ENCODE results near the gene DHCR24.
"Not testable (repeated sequence)": the region's sequence is repeated elsewhere in the genome, so short reads cannot be mapped to it uniquely, and the experiment has no call there.

Gene DHCR24

GRCh38 chr1:54922040-54922761 is 35.2 kb upstream of the DHCR24 start:
- Histone ChIP-seq H3K9me2 (replicated peaks; ENCODE audit: low read depth, low read length) (no peaks in the 10 kb centered on the region), H3F3A (ENCODE audit: low read depth) (no peaks in the 10 kb centered on the region), H3K4me2 (ENCODE audit: low read depth, low read length, poor library complexity, severe bottlenecking) (no peak overlapping the region), H3K9ac (ENCODE audit: low read depth, low read length, poor library complexity, severe bottlenecking) (no peak overlapping the region), H3K27me3 (ENCODE audit: insufficient read depth, low read length, poor library complexity, severe bottlenecking) (no peaks in the 10 kb centered on the region), H3K36me3 (ENCODE audit: insufficient read depth, low read length) (no peaks in the 10 kb centered on the region), H3K4me3 (ENCODE audit: low read length, poor library complexity, severe bottlenecking) (no peak overlapping the region), H4K20me1 (ENCODE audit: insufficient read depth, low read length, poor library complexity, severe bottlenecking) (no peaks in the 10 kb centered on the region), H3K9me3 (ENCODE audit: insufficient read depth, low read depth, low read length) (no peaks in the 10 kb centered on the region), H3K4me1 (ENCODE audit: insufficient read depth, low read length, poor library complexity, severe bottlenecking) (no peaks in the 10 kb centered on the region), H2AFZ (ENCODE audit: low read length) (no peak overlapping the region), H3K79me2 (ENCODE audit: insufficient read depth, low read length) (no peaks in the 10 kb centered on the region)
- no peak for TF ChIP-seq EZH2phosphoT487 (IDR thresholded peaks at IDR 0.05; ENCODE audit: borderline replicate concordance)

DNA sequence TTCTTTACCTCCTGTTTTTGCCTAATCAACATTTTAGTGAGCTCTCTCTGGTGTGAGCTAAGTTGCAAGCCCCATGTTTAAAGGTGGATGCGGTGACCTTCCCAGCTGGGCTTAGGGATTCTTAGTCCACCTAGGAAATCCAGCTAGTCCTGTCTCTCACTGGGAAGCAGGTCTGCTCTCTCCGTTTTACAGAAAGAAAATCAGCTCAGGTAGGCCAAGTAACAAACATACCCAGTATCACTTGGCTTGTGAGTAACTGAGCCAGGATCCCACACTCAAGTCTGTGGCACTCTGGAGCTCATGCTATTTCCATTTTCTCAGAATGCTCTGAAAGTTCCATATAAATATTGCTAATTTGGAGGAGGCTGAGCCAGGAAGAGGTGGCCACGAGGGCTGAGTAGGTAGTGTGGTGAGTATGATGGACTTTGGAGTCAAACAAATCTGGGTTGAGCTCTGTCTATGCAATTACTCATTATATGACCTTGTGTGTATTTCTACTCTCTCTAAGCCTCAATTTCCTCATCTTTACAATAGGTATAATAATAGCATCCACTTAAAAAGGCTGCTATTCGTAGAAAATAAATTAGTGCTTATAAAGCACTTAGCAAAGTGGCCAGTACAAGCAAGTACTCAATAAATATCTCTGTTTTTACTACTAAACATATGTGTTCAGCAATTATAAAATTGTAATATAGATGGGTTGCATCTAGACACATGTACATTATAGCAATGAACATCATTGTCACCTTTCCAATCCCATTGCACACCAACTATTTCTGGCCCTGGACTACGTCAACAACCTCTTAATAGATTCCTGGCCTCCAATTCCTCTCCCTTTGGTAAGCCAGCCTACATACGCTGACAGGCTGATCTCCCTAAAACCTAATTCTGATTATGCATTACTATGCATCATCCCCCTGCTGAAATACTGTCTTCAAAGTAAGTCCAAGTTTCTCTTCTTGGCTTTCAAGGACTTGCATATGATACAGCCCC is 32.7 kb upstream of the DHCR24 start:
- no peak overlapping the region for H3K4me3 ChIP-seq (ENCODE audit: low read length, poor library complexity, severe bottlenecking)
- TF ChIP-seq EZH2phosphoT487 (IDR thresholded peaks at IDR 0.05; ENCODE audit: borderline replicate concordance) (no peak), CTCF (conservative IDR thresholded peaks at IDR 0.05; ENCODE audit: low read length) (no peak)
- H3K9ac ChIP-seq (ENCODE audit: low read depth, low read length, poor library complexity, severe bottlenecking) = no peak overlapping the region
- no peaks in the 10 kb centered on the region for H3K36me3 ChIP-seq (ENCODE audit: insufficient read depth, low read length)
- H4K20me1 ChIP-seq (ENCODE audit: insufficient read depth, low read length, poor library complexity, severe bottlenecking) = no peaks in the 10 kb centered on the region
- H3K9me2 ChIP-seq (replicated peaks; ENCODE audit: low read depth, low read length) = no peaks in the 10 kb centered on the region
- no peak overlapping the region for H3K4me2 ChIP-seq (ENCODE audit: low read depth, low read length, poor library complexity, severe bottlenecking)
- H3K4me1 ChIP-seq (ENCODE audit: insufficient read depth, low read length, poor library complexity, severe bottlenecking) = no peaks in the 10 kb centered on the region
- no peaks in the 10 kb centered on the region for H3K79me2 ChIP-seq (ENCODE audit: insufficient read depth, low read length)
- H3F3A ChIP-seq (ENCODE audit: low read depth) = no peaks in the 10 kb centered on the region
- H2AFZ ChIP-seq (ENCODE audit: low read length) = no peak overlapping the region
- H3K27me3 ChIP-seq (ENCODE audit: insufficient read depth, low read length, poor library complexity, severe bottlenecking) = no peaks in the 10 kb centered on the region
- no peaks in the 10 kb centered on the region for H3K9me3 ChIP-seq (ENCODE audit: insufficient read depth, low read depth, low read length)

DNA sequence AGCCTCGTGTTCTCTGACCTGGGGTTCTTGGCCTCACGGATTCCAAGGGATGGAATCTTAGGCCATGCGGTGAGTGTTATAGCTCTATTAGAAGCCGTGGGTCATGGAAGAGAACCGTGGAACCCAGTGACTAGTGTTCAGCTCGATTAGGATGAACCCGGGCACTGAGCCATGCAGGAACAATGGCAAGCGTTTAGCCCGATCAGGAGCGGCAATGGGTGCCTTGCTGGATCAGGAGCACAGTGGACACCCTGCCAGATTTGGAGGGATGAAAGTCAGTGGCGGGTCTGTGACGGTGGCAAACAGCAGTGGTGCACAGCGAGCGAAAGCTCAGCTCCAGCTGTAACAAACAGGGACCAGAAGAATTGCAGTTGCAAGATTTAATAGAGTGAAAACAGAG is 24.1 kb upstream of the DHCR24 start:
- H4K20me1 ChIP-seq (ENCODE audit: insufficient read depth, low read length, poor library complexity, severe bottlenecking); H3K4me2 ChIP-seq (ENCODE audit: low read depth, low read length, poor library complexity, severe bottlenecking); H3K4me1 ChIP-seq (ENCODE audit: insufficient read depth, low read length, poor library complexity, severe bottlenecking); H3K9me2 ChIP-seq (replicated peaks; ENCODE audit: low read depth, low read length); H3K4me3 ChIP-seq (ENCODE audit: low read length, poor library complexity, severe bottlenecking); H3K36me3 ChIP-seq (ENCODE audit: insufficient read depth, low read length); H2AFZ ChIP-seq (ENCODE audit: low read length); H3K9me3 ChIP-seq (ENCODE audit: insufficient read depth, low read depth, low read length); H3K79me2 ChIP-seq (ENCODE audit: insufficient read depth, low read length); H3F3A ChIP-seq (ENCODE audit: low read depth); H3K27me3 ChIP-seq (ENCODE audit: insufficient read depth, low read length, poor library complexity, severe bottlenecking); H3K9ac ChIP-seq (ENCODE audit: low read depth, low read length, poor library complexity, severe bottlenecking): not testable (repeated sequence)

GRCh38 chr1:54906586-54906985 is 19.6 kb upstream of the DHCR24 start:
- Histone ChIP-seq H3K9me3 (ENCODE audit: insufficient read depth, low read depth, low read length) (no peaks in the 10 kb centered on the region), H3K27me3 (ENCODE audit: insufficient read depth, low read length, poor library complexity, severe bottlenecking) (no peaks in the 10 kb centered on the region), H3K9me2 (replicated peaks; ENCODE audit: low read depth, low read length) (no peaks in the 10 kb centered on the region), H3K4me3 (ENCODE audit: low read length, poor library complexity, severe bottlenecking) (no peak overlapping the region), H3K79me2 (ENCODE audit: insufficient read depth, low read length) (no peaks in the 10 kb centered on the region), H3K9ac (ENCODE audit: low read depth, low read length, poor library complexity, severe bottlenecking) (no peak overlapping the region), H3K4me1 (ENCODE audit: insufficient read depth, low read length, poor library complexity, severe bottlenecking) (no peaks in the 10 kb centered on the region), H2AFZ (ENCODE audit: low read length) (no peak overlapping the region), H3K4me2 (ENCODE audit: low read depth, low read length, poor library complexity, severe bottlenecking) (no peak overlapping the region), H3K36me3 (ENCODE audit: insufficient read depth, low read length) (no peaks in the 10 kb centered on the region), H3F3A (ENCODE audit: low read depth) (no peaks in the 10 kb centered on the region), H4K20me1 (ENCODE audit: insufficient read depth, low read length, poor library complexity, severe bottlenecking) (no peaks in the 10 kb centered on the region)
- TF ChIP-seq CTCF (conservative IDR thresholded peaks at IDR 0.05; ENCODE audit: low read length) (no peak), EZH2phosphoT487 (IDR thresholded peaks at IDR 0.05; ENCODE audit: borderline replicate concordance) (no peak)

Measured in Loucy (cell line).